Activated CD4-positive, alpha-beta T cell treated with anti-CD3 and anti-CD28 coated beads for 36 hours (primary cell): Measurements from ENCODE around the gene MRPL28. TPM values are rescaled to one million over a fixed set of nuclear protein-coding genes. Genes with fewer than 3 reads are reported as not detected.

Experiments used
- ATAC-seq: fragments of 200-7000 bp; cut with Tn5 transposase; one replicate; pipeline ENCODE4 v1.10.0; 2021; ENCODE audit warnings: mild to moderate bottlenecking, moderate library complexity
- CTCF ChIA-PET: fragments of 350-600 bp; sonication (Branson Sonifier 250); formaldehyde crosslinking; loops from one replicate; lab custom pipeline; 2021; ENCODE audit warnings: antibody characterized with exemption; lab: Charles Lee
- POLR2A ChIA-PET: fragments of 350-600 bp; sonication (Branson Sonifier 250); formaldehyde crosslinking; loops from one replicate; lab custom pipeline; 2021; ENCODE audit warnings: antibody characterized with exemption, inconsistent platforms; lab: Charles Lee
- DNase-seq: peaks from one replicate; pipeline ENCODE4 v3.0.0-alpha.2; 2020
- H3K27ac Mint-ChIP-seq: one replicate; pipeline ENCODE4 v1.8.0; 2021; ENCODE audit warnings: mixed read lengths
- H3K27me3 Mint-ChIP-seq: one replicate; pipeline ENCODE4 v1.8.0; 2021; ENCODE audit warnings: mixed read lengths
- H3K36me3 Mint-ChIP-seq: one replicate; pipeline ENCODE4 v1.8.0; 2021; ENCODE audit warnings: low read depth, mixed read lengths
- H3K4me1 Mint-ChIP-seq: one replicate; pipeline ENCODE4 v1.8.0; 2021; ENCODE audit warnings: mixed read lengths
- H3K4me3 Mint-ChIP-seq: one replicate; pipeline ENCODE4 v1.8.0; 2021; ENCODE audit warnings: mild to moderate bottlenecking, moderate library complexity, mixed read lengths
- H3K9me3 Mint-ChIP-seq: one replicate; pipeline ENCODE4 v1.8.0; 2021; ENCODE audit warnings: low read depth, mixed read lengths
- intact Hi-C, 2 experiments: fragments of 100-400 bp; cut with DNase I in 1 of 2; cut with micrococcal nuclease in 1 of 2; formaldehyde crosslinking; loops; one replicate each; pipeline versions ENCODE4 v1.14.2 to v1.15.1; 2022 to 2024; cut with DNase I, micrococcal nuclease
- total RNA-seq, 2 experiments: library from RNA; stranded (reverse); gene quantifications; one replicate each; pipeline ENCODE4 v1.2.3, GENCODE V29; 2021

MRPL28 gene
- total RNA-seq, 2 experiments from 2014 or later: 90.2 to 94.4 TPM

DNA sequence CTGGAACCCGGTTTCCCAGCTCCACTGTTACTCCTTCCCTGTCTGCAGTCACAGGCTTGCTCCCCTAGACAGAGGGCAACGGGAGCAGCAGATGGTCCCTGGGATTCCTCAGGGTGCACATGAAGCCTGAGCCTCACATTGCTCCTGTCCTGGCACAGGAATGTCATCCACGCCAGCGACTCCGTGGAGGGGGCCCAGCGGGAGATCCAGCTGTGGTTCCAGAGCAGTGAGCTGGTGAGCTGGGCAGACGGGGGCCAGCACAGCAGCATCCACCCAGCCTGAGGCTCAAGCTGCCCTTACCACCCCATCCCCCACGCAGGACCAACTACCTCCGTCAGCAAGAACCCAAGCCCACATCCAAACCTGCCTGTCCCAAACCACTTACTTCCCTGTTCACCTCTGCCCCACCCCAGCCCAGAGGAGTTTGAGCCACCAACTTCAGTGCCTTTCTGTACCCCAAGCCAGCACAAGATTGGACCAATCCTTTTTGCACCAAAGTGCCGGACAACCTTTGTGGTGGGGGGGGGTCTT is 29.8 kb upstream of the MRPL28 start:
- ATAC-seq (no peak), DNase-seq (no peak)
- H3K4me1 Mint-ChIP-seq: peaks cover 17% of the 10 kb centered on the region
- H3K9me3 Mint-ChIP-seq: no peaks in the 10 kb centered on the region
- H3K36me3 Mint-ChIP-seq: peaks cover 2% of the 10 kb centered on the region
- H3K27me3 Mint-ChIP-seq: peaks cover 3% of the 10 kb centered on the region
- H3K4me3 Mint-ChIP-seq: peak overlapping the region; percentile 82
- intact Hi-C loops: loop anchor here in 1 of 2 experiments (2.0 to 10.0 kb wide), 4 partner anchors 269 to 1215 kb away; partner anchors contain the start of genes CRAMP1, IFT140, JMJD8 and RHOT2
- H3K27ac Mint-ChIP-seq: peak overlapping the region; percentile 87
- POLR2A ChIA-PET: no interaction called here
- CTCF ChIA-PET: interaction anchor here (1.8 kb wide), 1 partner anchor 25 kb away, joined by 4 read pairs; the partner anchor contains the start of gene RAB11FIP3

DNA sequence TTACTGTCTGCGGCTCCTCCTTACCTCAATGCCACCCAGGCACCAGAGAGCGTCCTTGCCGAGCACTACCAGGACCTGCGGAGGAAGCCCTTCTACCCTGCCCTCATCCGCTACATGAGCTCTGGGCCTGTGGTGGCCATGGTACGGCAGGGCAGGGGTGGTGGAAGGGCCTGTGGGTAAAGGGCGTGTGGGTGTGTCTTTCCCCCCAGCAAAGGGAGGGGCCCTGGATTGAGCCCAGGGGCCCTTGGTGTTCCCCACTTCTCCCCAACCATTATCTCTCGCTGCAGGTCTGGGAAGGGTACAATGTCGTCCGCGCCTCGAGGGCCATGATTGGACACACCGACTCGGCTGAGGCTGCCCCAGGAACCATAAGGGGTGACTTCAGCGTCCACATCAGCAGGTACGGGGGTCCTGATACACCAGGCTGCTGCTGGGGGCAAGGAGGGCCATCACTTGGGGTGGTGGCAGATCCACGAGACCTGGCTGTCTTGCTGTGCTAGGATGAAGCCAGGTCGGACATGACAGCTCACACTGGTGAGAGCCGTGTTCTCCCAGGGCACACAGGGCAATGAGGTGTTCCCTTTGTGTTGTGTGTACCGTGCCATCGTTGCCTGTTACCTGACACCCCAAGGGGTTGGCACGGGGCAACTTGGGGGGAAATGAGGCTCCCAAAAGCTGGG is 29.1 kb upstream of the MRPL28 start:
- Mint-ChIP-seq H3K9me3 (no peaks in the 10 kb centered on the region), H3K36me3 (peaks cover 2% of the 10 kb centered on the region), H3K27me3 (peaks cover 3% of the 10 kb centered on the region), H3K4me3 (peak overlapping the region; percentile 82), H3K27ac (no peak overlapping the region), H3K4me1 (peaks cover 17% of the 10 kb centered on the region)
- ATAC-seq (no peak), DNase-seq (no peak)
- POLR2A ChIA-PET: no interaction called here
- CTCF ChIA-PET: no interaction called here
- intact Hi-C loops: loop anchor here in 1 of 2 experiments (2.0 to 10.0 kb wide), 4 partner anchors 269 to 1215 kb away; partner anchors contain the start of genes CRAMP1, IFT140, JMJD8 and RHOT2

DNA sequence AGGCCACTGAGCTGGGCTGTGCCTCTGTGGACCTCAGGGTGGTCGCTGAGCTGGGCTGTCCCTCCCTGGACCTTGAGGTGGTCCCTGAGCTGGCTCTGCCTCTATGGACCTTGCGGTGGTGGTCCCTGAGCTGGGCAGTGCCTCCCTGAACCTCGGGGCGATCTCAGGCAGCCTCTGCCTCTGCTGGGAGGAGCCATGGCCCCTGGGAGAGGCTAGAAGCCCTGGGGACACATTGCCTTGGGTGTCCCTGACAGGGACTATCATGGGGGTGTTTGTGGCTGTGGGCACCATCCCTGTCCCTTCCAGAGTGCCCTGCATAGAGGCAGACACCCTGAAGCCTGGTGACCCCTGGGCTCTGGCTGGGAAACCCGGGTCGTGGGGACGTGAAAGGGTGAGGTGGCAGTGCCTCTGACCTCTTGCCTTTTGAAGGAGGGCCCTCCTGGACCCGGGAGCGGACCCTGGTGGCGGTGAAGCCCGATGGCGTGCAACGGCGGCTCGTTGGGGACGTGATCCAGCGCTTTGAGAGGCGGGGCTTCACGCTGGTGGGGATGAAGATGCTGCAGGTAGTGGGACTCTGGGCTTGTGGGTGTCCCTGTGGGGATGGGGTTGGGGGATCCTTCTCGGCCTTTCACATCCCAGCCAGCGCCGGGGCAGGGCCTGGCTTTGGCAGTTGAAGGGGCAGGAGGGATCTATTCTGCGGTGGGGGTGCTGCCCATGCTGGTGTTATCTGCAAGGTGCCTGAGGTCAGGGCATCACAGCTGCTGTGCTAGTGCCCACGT is 28.4 kb upstream of the MRPL28 start:
- POLR2A ChIA-PET: no interaction called here
- H3K4me1 Mint-ChIP-seq: peaks cover 17% of the 10 kb centered on the region
- no peak for DNase-seq
- intact Hi-C loops: no loop called here
- H3K4me3 Mint-ChIP-seq: peak overlapping the region; percentile 82
- peaks cover 2% of the 10 kb centered on the region for H3K36me3 Mint-ChIP-seq
- H3K9me3 Mint-ChIP-seq: no peaks in the 10 kb centered on the region
- CTCF ChIA-PET: interaction anchor here (0.6 kb wide), 1 partner anchor 195 kb away, joined by 3 read pairs; no protein-coding TSS in a partner anchor
- H3K27ac Mint-ChIP-seq: no peak overlapping the region
- peaks cover 3% of the 10 kb centered on the region for H3K27me3 Mint-ChIP-seq
- no peak for ATAC-seq

DNA sequence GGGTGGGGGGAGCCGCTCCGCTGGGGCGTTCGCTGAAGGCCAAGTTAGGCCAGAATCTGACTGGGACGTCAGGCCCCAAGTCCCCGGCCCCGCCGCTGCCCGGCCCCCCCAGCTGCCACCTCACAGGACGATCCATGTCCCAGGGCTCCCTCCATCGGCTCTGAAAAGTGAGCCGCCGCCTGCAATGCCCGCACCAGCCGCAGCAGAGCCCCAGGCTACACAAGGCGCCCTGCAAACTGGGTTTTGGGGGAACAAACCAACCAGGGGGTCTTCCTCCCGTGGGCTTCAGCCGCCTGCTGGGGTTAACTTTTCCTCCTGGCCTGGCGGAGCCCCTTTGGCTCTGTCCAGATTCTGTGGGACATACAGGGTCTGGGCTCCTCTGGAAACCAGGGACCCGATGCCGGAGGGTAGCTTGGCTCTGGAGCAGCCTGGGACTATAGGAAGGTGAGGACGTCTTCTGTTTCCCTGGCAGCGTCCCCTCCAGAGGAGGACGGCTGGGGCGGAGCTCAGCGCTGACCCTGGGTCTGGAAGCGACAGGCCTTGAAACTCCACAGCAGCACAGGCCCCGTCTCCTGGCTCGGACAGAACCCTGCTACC is 27.5 kb upstream of the MRPL28 start:
- peaks cover 19% of the 10 kb centered on the region for H3K4me1 Mint-ChIP-seq
- intact Hi-C loops: loop anchor here in 1 of 2 experiments (1.0 kb wide), 1 partner anchor 27 kb away; the partner anchor contains the start of gene RAB11FIP3
- ATAC-seq (no peak), DNase-seq (peak; percentile 70)
- peaks cover 2% of the 10 kb centered on the region for H3K36me3 Mint-ChIP-seq
- H3K4me3 Mint-ChIP-seq: peak overlapping the region; percentile 63
- H3K27ac Mint-ChIP-seq: peak overlapping the region; percentile 42
- H3K9me3 Mint-ChIP-seq: no peaks in the 10 kb centered on the region
- ChIA-PET CTCF (no interaction called here), POLR2A (no interaction called here)
- H3K27me3 Mint-ChIP-seq: peaks cover 3% of the 10 kb centered on the region

DNA sequence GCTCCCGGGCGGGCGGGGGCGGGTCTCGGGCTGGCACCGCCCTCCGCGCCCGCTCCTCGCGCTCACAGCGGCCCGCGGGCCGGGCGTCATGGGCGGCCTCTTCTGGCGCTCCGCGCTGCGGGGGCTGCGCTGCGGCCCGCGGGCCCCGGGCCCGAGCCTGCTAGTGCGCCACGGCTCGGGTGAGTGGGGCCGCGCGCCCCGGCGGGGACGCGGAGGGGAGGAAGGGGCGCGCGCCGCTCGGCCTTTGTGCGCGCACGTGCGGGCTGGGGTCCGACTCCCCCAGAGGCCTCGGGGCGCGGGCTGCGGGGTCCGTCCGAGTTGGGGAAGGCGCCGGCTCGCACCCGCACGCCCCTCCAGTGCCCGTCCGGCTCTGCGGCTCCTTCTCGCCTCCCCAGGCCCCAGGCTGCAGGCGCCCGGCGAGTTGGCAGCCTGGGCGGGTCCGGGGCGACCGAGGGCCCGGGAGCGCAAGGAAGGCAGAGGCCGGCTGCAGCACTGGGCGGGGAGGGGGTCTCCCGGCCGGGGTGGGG is 26.9 kb upstream of the MRPL28 start, which contains the start of gene NME4:
TSS of gene NME4 (plus strand) at position 65 of the 527 bp plus-strand sequence. CDS start at position 89, 24 bp downstream.
- intact Hi-C loops: loop anchor here in 1 of 2 experiments (1.0 kb wide), 1 partner anchor 28 kb away; the partner anchor contains the start of gene RAB11FIP3
- CTCF ChIA-PET: no interaction called here
- no peaks in the 10 kb centered on the region for H3K9me3 Mint-ChIP-seq
- H3K36me3 Mint-ChIP-seq: peaks cover 2% of the 10 kb centered on the region
- POLR2A ChIA-PET: no interaction called here
- peaks cover 3% of the 10 kb centered on the region for H3K27me3 Mint-ChIP-seq
- DNase-seq: peak; percentile 57
- no peak for ATAC-seq
- H3K27ac Mint-ChIP-seq: peak within 1 kb of the TSS; percentile 79
- H3K4me1 Mint-ChIP-seq: peaks cover 25% of the 10 kb centered on the region
- peak within 1 kb of the TSS; percentile 77 for H3K4me3 Mint-ChIP-seq

DNA sequence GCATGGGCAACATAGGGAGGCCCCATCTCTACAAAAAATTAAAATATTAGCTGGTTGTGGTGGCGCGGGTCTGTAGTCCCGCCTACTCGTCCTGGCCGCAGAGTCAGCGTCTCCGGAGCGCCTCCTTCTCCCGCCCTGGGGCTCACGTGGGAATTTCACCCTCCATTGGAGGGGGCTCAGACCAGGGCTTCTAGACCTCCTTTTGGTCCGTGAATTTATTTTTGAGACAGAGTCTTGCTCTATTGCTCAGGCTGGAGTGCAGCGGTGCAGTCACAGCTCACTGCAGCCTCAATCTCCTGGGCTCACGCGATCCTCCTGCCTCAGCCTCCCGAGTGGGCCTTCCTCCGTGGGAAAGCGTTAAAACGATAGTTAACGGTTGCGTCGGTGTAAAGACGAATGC is 26.3 kb upstream of the MRPL28 start:
- H3K9me3 Mint-ChIP-seq: no peaks in the 10 kb centered on the region
- peaks cover 31% of the 10 kb centered on the region for H3K4me1 Mint-ChIP-seq
- no peak for ATAC-seq
- H3K27ac Mint-ChIP-seq: peak overlapping the region; percentile 79
- intact Hi-C loops: loop anchor here in 1 of 2 experiments (1.0 kb wide), 1 partner anchor 29 kb away; the partner anchor contains the start of gene RAB11FIP3
- peak overlapping the region; percentile 77 for H3K4me3 Mint-ChIP-seq
- ChIA-PET POLR2A (interaction anchor here (0.7 kb wide), 1 partner anchor 51 kb away, joined by 5 read pairs; no protein-coding TSS in a partner anchor), CTCF (interaction anchor here (1.5 kb wide), 1 partner anchor 132 kb away, joined by 3 read pairs; no protein-coding TSS in a partner anchor)
- H3K36me3 Mint-ChIP-seq: peaks cover 2% of the 10 kb centered on the region
- peaks cover 3% of the 10 kb centered on the region for H3K27me3 Mint-ChIP-seq
- no peak for DNase-seq

DNA sequence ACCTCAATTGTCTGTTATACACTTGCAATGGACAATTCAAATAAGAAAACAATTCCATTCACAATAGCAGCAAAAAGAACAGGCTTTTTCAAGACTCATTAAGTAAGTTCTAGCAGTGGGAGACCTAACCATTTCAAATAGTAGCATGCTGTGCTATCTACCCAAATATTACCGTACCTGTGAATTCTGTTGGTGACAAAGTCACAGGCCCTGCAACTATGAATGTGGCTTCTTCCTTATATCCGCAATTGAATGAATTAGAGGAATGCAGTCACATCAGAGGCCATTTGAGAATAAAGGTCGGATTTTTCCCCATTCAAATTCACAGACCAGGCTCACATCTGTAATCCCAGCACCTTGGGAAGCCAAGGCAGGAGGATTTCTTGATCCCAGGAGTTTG is 25.9 kb upstream of the MRPL28 start:
- CTCF ChIA-PET: interaction anchor here (1.0 to 1.5 kb wide), 2 partner anchors 19 to 133 kb away, joined by 3 read pairs; no protein-coding TSS in a partner anchor
- intact Hi-C loops: no loop called here
- Mint-ChIP-seq H3K27me3 (peaks cover 3% of the 10 kb centered on the region), H3K36me3 (peaks cover 2% of the 10 kb centered on the region), H3K27ac (peak overlapping the region; percentile 25), H3K9me3 (no peaks in the 10 kb centered on the region), H3K4me3 (peak overlapping the region; percentile 77), H3K4me1 (peaks cover 31% of the 10 kb centered on the region)
- POLR2A ChIA-PET: interaction anchor here (0.7 kb wide), 1 partner anchor 50 kb away, joined by 5 read pairs; no protein-coding TSS in a partner anchor
- ATAC-seq (no peak), DNase-seq (no peak)

DNA sequence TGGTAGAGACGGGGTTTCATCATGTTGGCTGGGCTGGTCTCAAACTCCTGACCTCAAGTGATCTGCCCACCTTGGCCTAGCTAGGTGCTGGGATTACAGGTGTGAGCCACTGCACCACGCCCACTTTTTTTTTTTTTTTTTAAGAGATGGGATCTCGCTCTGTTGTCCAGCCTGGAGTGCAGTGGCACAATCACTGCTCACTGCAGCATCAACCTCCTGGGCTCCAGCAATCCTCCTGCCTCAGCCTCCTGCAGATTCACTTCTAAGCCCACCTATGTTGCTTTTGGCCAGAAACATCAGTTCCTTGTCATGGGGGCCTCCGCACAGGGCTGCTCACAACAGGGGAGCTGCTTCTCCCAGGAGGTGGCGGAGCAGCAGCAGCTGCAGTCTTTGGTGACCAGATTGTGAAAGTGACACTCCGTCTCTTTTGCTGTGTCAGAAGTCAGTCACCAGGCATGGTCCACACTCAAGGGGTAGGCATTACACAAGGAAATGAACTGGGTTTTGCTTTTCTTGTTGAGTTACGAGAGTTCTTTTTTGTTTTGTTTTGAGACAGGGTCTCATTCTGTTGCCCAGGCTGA is 22.2 kb upstream of the MRPL28 start:
- Mint-ChIP-seq H3K27ac (no peak overlapping the region), H3K4me1 (peaks cover 22% of the 10 kb centered on the region), H3K27me3 (peaks cover 3% of the 10 kb centered on the region), H3K36me3 (no peaks in the 10 kb centered on the region), H3K9me3 (no peaks in the 10 kb centered on the region), H3K4me3 (no peak overlapping the region)
- ChIA-PET CTCF (interaction anchor here (0.7 to 1.8 kb wide), 8 partner anchors 11 to 320 kb away, joined by 3 to 12 read pairs (median 3); partner anchors contain the start of gene MRPL28), POLR2A (interaction anchor here (0.5 kb wide), 2 partner anchors 159 to 285 kb away, joined by 4 to 8 read pairs; no protein-coding TSS in a partner anchor)
- ATAC-seq (peak; percentile 41), DNase-seq (peak; percentile 68)
- intact Hi-C loops: loop anchor here (1.0 to 5.0 kb wide), 10 partner anchors 9 to 244 kb away; partner anchors contain the start of genes CAPN15 (in 1 of the 2), DECR2 (in 1 of the 2), METTL26 (in 1 of the 2) and RAB11FIP3 (in 1 of the 2)

DNA sequence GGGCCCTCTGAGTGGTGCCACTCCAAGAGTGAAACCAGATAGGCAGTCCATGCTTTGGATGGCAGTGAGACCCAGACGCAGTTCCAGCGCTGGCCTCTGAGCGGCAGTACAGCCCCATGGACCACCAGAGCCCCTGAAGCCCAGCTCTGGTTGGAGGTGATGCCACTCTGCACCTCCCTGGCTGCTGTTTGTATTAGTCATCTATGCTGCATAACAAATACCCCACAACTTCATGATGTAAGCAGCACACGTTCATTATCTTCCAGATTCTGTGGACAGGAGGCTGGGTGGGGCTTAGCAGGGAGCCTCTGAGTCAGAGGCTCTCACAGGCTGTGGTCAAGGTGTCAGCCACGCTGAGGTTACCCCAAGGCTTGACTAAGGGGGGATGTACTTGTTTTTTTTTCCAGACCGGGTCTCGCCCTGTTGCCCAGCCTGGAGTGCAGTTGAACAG is 21.6 kb upstream of the MRPL28 start:
- Mint-ChIP-seq H3K27ac (no peak overlapping the region), H3K4me1 (peaks cover 22% of the 10 kb centered on the region), H3K4me3 (no peak overlapping the region), H3K9me3 (no peaks in the 10 kb centered on the region), H3K36me3 (no peaks in the 10 kb centered on the region), H3K27me3 (peaks cover 3% of the 10 kb centered on the region)
- ChIA-PET CTCF (interaction anchor here (0.7 to 1.8 kb wide), 8 partner anchors 12 to 320 kb away, joined by 3 to 12 read pairs (median 3); partner anchors contain the start of gene MRPL28), POLR2A (interaction anchor here (0.5 to 0.7 kb wide), 3 partner anchors 34 to 286 kb away, joined by 4 to 8 read pairs (median 5); partner anchors contain the start of gene RAB11FIP3)
- intact Hi-C loops: loop anchor here (1.0 to 5.0 kb wide), 10 partner anchors 9 to 245 kb away; partner anchors contain the start of genes CAPN15 (in 1 of the 2), DECR2 (in 1 of the 2), METTL26 (in 1 of the 2) and RAB11FIP3 (in 1 of the 2)
- DNase-seq (peak; percentile 91), ATAC-seq (peak; percentile 93)
